IMR-90 (cell line): Measurements from ENCODE around the gene PGM2. TPM values are rescaled to one million over a fixed set of nuclear protein-coding genes. Genes with fewer than 3 reads are reported as not detected.

ENCODE experiments used
- ATAC-seq: fragments of 200-7000 bp; cut with Tn5 transposase; 2 replicates; pipeline ENCODE4 v1.9.1; 2020; ENCODE audit warnings: low read depth, mild to moderate bottlenecking, moderate library complexity
- BruUV-seq: library from RNA; stranded (reverse); fragments of 400-500 nt; replicated peaks from 2 replicates; lab custom pipeline; 2021; lab: Mats Ljungman, UMichigan
- CTCF ChIA-PET: fragments of 300-600 bp; formaldehyde crosslinking; extraction: SDS; loops from one replicate; lab custom pipeline; 2021; ENCODE audit warnings: antibody characterized with exemption; lab: Yijun Ruan, JAX
- POLR2A ChIA-PET: fragments of 300-600 bp; sonication (Branson Sonifier 250); formaldehyde crosslinking; loops from one replicate; lab custom pipeline; 2022; ENCODE audit warnings: antibody characterized with exemption; ENCODE audit not compliant: unreplicated experiment; lab: Charles Lee
- DNase-seq: peaks from one replicate; pipeline ENCODE4 v3.0.0; 2013
- H2AFZ ChIP-seq: replicated peaks from 2 replicates; pipeline ENCODE3; 2013; ENCODE audit warnings: low read length, mild to moderate bottlenecking; ENCODE audit not compliant: poor library complexity
- H2AK5ac ChIP-seq: 2 replicates; pipeline ENCODE4 v1.6.1; 2013; ENCODE audit warnings: low read depth, low read length, inconsistent platforms
- H2AK9ac ChIP-seq: replicated peaks from 2 replicates; pipeline ENCODE3; 2013; ENCODE audit warnings: mild to moderate bottlenecking, low read depth, low read length, moderate library complexity; ENCODE audit not compliant: poor library complexity
- H2BK120ac ChIP-seq: 2 replicates; pipeline ENCODE4 v1.6.1; 2013; ENCODE audit warnings: low read depth, low read length, inconsistent platforms
- H2BK15ac ChIP-seq: 3 replicates; pipeline ENCODE4 v1.6.1; 2013; ENCODE audit warnings: low read depth, low read length, inconsistent platforms
- H2BK20ac ChIP-seq: 2 replicates; pipeline ENCODE4 v1.6.1; 2013; ENCODE audit warnings: low read depth, mild to moderate bottlenecking, inconsistent platforms, low read length, moderate library complexity
- H2BK5ac ChIP-seq: 2 replicates; pipeline ENCODE4 v1.6.1; 2013; ENCODE audit warnings: mild to moderate bottlenecking, low read depth, low read length, inconsistent platforms; ENCODE audit not compliant: poor library complexity, severe bottlenecking
- H3K14ac ChIP-seq: replicated peaks from 2 replicates; pipeline ENCODE4 v1.6.1; 2013; ENCODE audit warnings: low read depth, low read length, inconsistent platforms
- H3K18ac ChIP-seq: 2 replicates; pipeline ENCODE4 v1.6.1; 2013; ENCODE audit warnings: low read depth, low read length, control low read depth
- H3K23ac ChIP-seq: 2 replicates; pipeline ENCODE4 v1.6.1; 2013; ENCODE audit warnings: low read depth, low read length, inconsistent platforms
- H3K27ac ChIP-seq: 2 replicates; pipeline ENCODE4 v1.5.1; 2013; ENCODE audit warnings: mild to moderate bottlenecking, control low read depth, low read length; ENCODE audit not compliant: insufficient read depth
- H3K27me3 ChIP-seq: 2 replicates; pipeline ENCODE4 v1.6.1; 2013; ENCODE audit warnings: low read length; ENCODE audit not compliant: control insufficient read depth, insufficient read depth
- H3K36me3 ChIP-seq: 2 replicates; pipeline ENCODE4 v1.6.1; 2013; ENCODE audit warnings: low read length, mixed read lengths; ENCODE audit not compliant: control insufficient read depth, insufficient read depth
- H3K4ac ChIP-seq: 2 replicates; pipeline ENCODE4 v1.6.1; 2013; ENCODE audit warnings: low read depth, low read length, inconsistent platforms
- H3K4me1 ChIP-seq: 2 replicates; pipeline ENCODE4 v1.6.1; 2013; ENCODE audit warnings: low read length, mixed read lengths; ENCODE audit not compliant: control insufficient read depth, insufficient read depth
- H3K4me2 ChIP-seq: 2 replicates; pipeline ENCODE4 v1.6.1; 2013; ENCODE audit warnings: low read depth, mild to moderate bottlenecking, control low read depth, low read length, moderate library complexity
- H3K4me3 ChIP-seq: 2 replicates; pipeline ENCODE4 v1.5.1; 2013; ENCODE audit warnings: low read depth, mild to moderate bottlenecking, control low read depth, low read length, moderate library complexity; ENCODE audit not compliant: insufficient read depth
- H3K56ac ChIP-seq: 2 replicates; pipeline ENCODE4 v1.6.1; 2013; ENCODE audit warnings: low read length, inconsistent platforms; ENCODE audit not compliant: insufficient read depth; ENCODE audit errors: extremely low read depth
- H3K79me1 ChIP-seq, 2 experiments: 2 replicates each; pipeline ENCODE4 v1.6.1; 2013; ENCODE audit warnings: low read length in 2 of 2, inconsistent platforms in 1 of 2, low read depth in 1 of 2
- H3K9ac ChIP-seq: 2 replicates; pipeline ENCODE4 v1.6.1; 2013; ENCODE audit warnings: low read depth, low read length, control low read depth
- H3K9me1 ChIP-seq: 2 replicates; pipeline ENCODE4 v1.6.1; 2013; ENCODE audit warnings: low read length, inconsistent platforms; ENCODE audit not compliant: insufficient read depth
- H3K9me3 ChIP-seq: 2 replicates; pipeline ENCODE4 v1.6.1; 2013; ENCODE audit warnings: low read length; ENCODE audit not compliant: control insufficient read depth, insufficient read depth
- H4K20me1 ChIP-seq: 2 replicates; pipeline ENCODE4 v1.6.1; 2013; ENCODE audit warnings: low read length, inconsistent platforms; ENCODE audit not compliant: insufficient read depth
- H4K5ac ChIP-seq: 2 replicates; pipeline ENCODE4 v1.6.1; 2013; ENCODE audit warnings: mild to moderate bottlenecking, low read depth, low read length, control low read depth
- H4K8ac ChIP-seq, 2 experiments: 2 replicates each; pipeline ENCODE4 v1.6.1; 2013; ENCODE audit warnings: low read depth in 2 of 2, low read length in 2 of 2, control low read depth in 1 of 2, inconsistent platforms in 1 of 2
- H4K91ac ChIP-seq: 2 replicates; pipeline ENCODE4 v1.6.1; 2013; ENCODE audit warnings: low read depth, low read length, inconsistent platforms; ENCODE audit not compliant: insufficient read depth
- BHLHE40 ChIP-seq: fragments of 150-350 bp; IDR thresholded peaks from 2 replicates; pipeline ENCODE4 v1.6.1; 2016; ENCODE audit warnings: mild to moderate bottlenecking, low read depth, low read length
- CEBPB ChIP-seq: IDR thresholded peaks from 2 replicates; pipeline ENCODE4 v1.6.1; 2012; ENCODE audit warnings: low read depth, low read length, improper control_type of control experiment
- CHD1 ChIP-seq: IDR thresholded peaks from 2 replicates; pipeline ENCODE4 v1.6.1; 2012; ENCODE audit warnings: low read depth, low read length, improper control_type of control experiment
- CTCF ChIP-seq: conservative IDR thresholded peaks from 2 replicates; pipeline ENCODE4 v1.5.1; 2012; ENCODE audit warnings: mild to moderate bottlenecking, low read depth, low read length, improper control_type of control experiment
- ELK1 ChIP-seq: fragments of 150-350 bp; IDR thresholded peaks from 2 replicates; pipeline ENCODE4 v1.6.1; 2016; ENCODE audit warnings: low read depth, mild to moderate bottlenecking, low read length, moderate library complexity, borderline replicate concordance
- FOS ChIP-seq: fragments of 150-350 bp; IDR thresholded peaks from 2 replicates; pipeline ENCODE4 v1.6.1; 2016; ENCODE audit warnings: low read depth, low read length
- MAFK ChIP-seq: IDR thresholded peaks from 2 replicates; pipeline ENCODE4 v1.6.1; 2012; ENCODE audit warnings: low read depth, low read length, improper control_type of control experiment
- MAZ ChIP-seq: IDR thresholded peaks from 2 replicates; pipeline ENCODE4 v1.6.1; 2012; ENCODE audit warnings: low read depth, mild to moderate bottlenecking, low read length, improper control_type of control experiment, moderate library complexity, borderline replicate concordance
- MXI1 ChIP-seq: IDR thresholded peaks from 2 replicates; pipeline ENCODE4 v1.6.1; 2012; ENCODE audit warnings: low read depth, mild to moderate bottlenecking, low read length, moderate library complexity, borderline replicate concordance
- NFE2L2 ChIP-seq: fragments of 150-350 bp; IDR thresholded peaks from 2 replicates; pipeline ENCODE4 v1.6.1; 2016; ENCODE audit warnings: low read depth, mild to moderate bottlenecking, low read length
- POLR2A ChIP-seq: IDR thresholded peaks from 2 replicates; pipeline ENCODE4 v1.6.1; 2012; ENCODE audit warnings: mild to moderate bottlenecking, low read depth, low read length
- RAD21 ChIP-seq: IDR thresholded peaks from 2 replicates; pipeline ENCODE4 v1.6.1; 2012; ENCODE audit warnings: low read length, improper control_type of control experiment
- RCOR1 ChIP-seq: IDR thresholded peaks from 2 replicates; pipeline ENCODE4 v1.6.1; 2012; ENCODE audit warnings: mild to moderate bottlenecking, low read length, improper control_type of control experiment; ENCODE audit not compliant: insufficient replicate concordance
- RFX5 ChIP-seq: IDR thresholded peaks from 2 replicates; pipeline ENCODE4 v1.8.0; 2012; ENCODE audit warnings: low read depth, mild to moderate bottlenecking, low read length, moderate library complexity
- SMC3 ChIP-seq: fragments of 150-350 bp; IDR thresholded peaks from 2 replicates; pipeline ENCODE4 v1.6.1; 2016; ENCODE audit warnings: low read depth, mild to moderate bottlenecking, antibody characterized with exemption, low read length, moderate library complexity
- USF2 ChIP-seq: fragments of 150-350 bp; IDR thresholded peaks from 2 replicates; pipeline ENCODE4 v1.6.1; 2017; ENCODE audit warnings: mild to moderate bottlenecking, antibody characterized with exemption, low read length, low read depth
- whole genome bisulfite sequencing, 2 experiments: methylation state at CpG; one replicate each; pipeline versions ENCODE4 v1.1.5 to v1.1.7; 2013; ENCODE audit warnings: missing lambda C conversion rate in 2 of 2; ENCODE audit not compliant: insufficient read length in 1 of 2; ENCODE audit errors: extremely low coverage in 2 of 2; 5-methylcytosine and 5-hydroxymethylcytosine counted together
- dilution Hi-C: fragments of 300-500 bp; cut with HindIII; formaldehyde crosslinking; loops from one replicate; pipeline ENCODE4 v1.14.3; 2018; ENCODE audit warnings: low sequenced_read_pairs; ENCODE audit not compliant: unreplicated experiment
- in situ Hi-C: fragments of 300-500 bp; cut with MboI; formaldehyde crosslinking; loops from 3 replicates; pipeline ENCODE4 v1.14.3; 2019; ENCODE audit warnings: low sequenced_read_pairs, inconsistent platforms, mixed read lengths
- intact Hi-C: fragments of 100-400 bp; cut with micrococcal nuclease; formaldehyde crosslinking; loops from 2 replicates; pipeline ENCODE4 v1.10.0; 2022
- polyA plus RNA-seq, 3 experiments: library from polyadenylated mRNA; depleted of rRNA; stranded (reverse); fragments of >200 nt; gene quantifications; 2 replicates each; pipeline ENCODE4 v1.2.3, GENCODE V29; 2012; ENCODE audit warnings: low replicate concordance in 1 of 3
- total RNA-seq: library from RNA; depleted of rRNA; stranded (reverse); fragments of >200 nt; gene quantifications from 2 replicates; pipeline ENCODE4 v1.2.3, GENCODE V29; 2012

PGM2 gene
- total and polyA plus RNA-seq, 2 of the 4 experiments (the other 2 are of a cell fraction): 18.7 to 26.2 TPM

GRCh38 chr4:37792241-37792640 lies 34.2 kb upstream of the PGM2 start:
- Histone ChIP-seq H3K9me3 (no peaks in the 10 kb centered on the region), H3K79me1 (no peaks in the 10 kb centered on the region), H2BK15ac (no peak overlapping the region), H3K14ac (no peak overlapping the region), H4K5ac (no peak overlapping the region), H3K9ac (no peak overlapping the region), H2BK5ac (no peak overlapping the region), H2AFZ (no peak overlapping the region), H2AK5ac (no peak overlapping the region), H2BK120ac (no peak overlapping the region), H3K4me1 (no peaks in the 10 kb centered on the region), H3K9me1 (no peaks in the 10 kb centered on the region), H3K4ac (no peak overlapping the region), H3K27me3 (peaks cover 10% of the 10 kb centered on the region), H3K56ac (no peak overlapping the region), H2AK9ac (no peak overlapping the region), H4K8ac (no peak overlapping the region), H3K36me3 (no peaks in the 10 kb centered on the region), H2BK20ac (no peak overlapping the region), H3K27ac (no peak overlapping the region), H3K4me2 (no peak overlapping the region), H4K20me1 (no peaks in the 10 kb centered on the region), H3K23ac (no peak overlapping the region), H3K4me3 (no peak overlapping the region), H3K18ac (no peak overlapping the region), H4K91ac (no peak overlapping the region)
- POLR2A ChIA-PET: no interaction called here
- CTCF ChIA-PET: interaction anchor here (0.7 kb wide), 1 partner anchor 190 kb away, joined by 3 read pairs; no protein-coding TSS in a partner anchor
- intact Hi-C loops (loop anchor here (5.0 kb wide), 1 partner anchor 340 kb away; a partner anchor contains a TSS), in situ Hi-C loops (no loop called here), dilution Hi-C loops (no loop called here)
- no CpG with 5 or more reads among the region's 1 CpG for WGBS, 2 experiments
- no peak for TF ChIP-seq BHLHE40
- TF ChIP-seq RCOR1: no peak
- TF ChIP-seq NFE2L2: no peak
- no peak for TF ChIP-seq CHD1
- no peak for TF ChIP-seq USF2
- TF ChIP-seq CEBPB: no peak
- TF ChIP-seq CTCF: no peak
- no peak for TF ChIP-seq RAD21
- TF ChIP-seq POLR2A: no peak
- TF ChIP-seq ELK1: no peak
- TF ChIP-seq MXI1: no peak
- TF ChIP-seq FOS: no peak
- no peak for TF ChIP-seq MAZ
- TF ChIP-seq MAFK: no peak
- no peak for TF ChIP-seq RFX5
- TF ChIP-seq SMC3: no peak
- no TSS peak for BruUV-seq
- no peak for DNase-seq
- ATAC-seq: no peak
